ENCODE data around the gene PDK2. TPM values are rescaled to one million over a fixed set of nuclear protein-coding genes. Genes with fewer than 3 reads are reported as not detected.
A peak's percentile ranks its signal among the peaks of the same experiment; 100 is the strongest.

Gene PDK2
- total and polyA plus RNA-seq, 9 of the 15 experiments (the other 6 are each of a cell fraction or from before 2014, with no cell fraction given) = 0.03 to 2.5 (median 1.4) TPM

DNA sequence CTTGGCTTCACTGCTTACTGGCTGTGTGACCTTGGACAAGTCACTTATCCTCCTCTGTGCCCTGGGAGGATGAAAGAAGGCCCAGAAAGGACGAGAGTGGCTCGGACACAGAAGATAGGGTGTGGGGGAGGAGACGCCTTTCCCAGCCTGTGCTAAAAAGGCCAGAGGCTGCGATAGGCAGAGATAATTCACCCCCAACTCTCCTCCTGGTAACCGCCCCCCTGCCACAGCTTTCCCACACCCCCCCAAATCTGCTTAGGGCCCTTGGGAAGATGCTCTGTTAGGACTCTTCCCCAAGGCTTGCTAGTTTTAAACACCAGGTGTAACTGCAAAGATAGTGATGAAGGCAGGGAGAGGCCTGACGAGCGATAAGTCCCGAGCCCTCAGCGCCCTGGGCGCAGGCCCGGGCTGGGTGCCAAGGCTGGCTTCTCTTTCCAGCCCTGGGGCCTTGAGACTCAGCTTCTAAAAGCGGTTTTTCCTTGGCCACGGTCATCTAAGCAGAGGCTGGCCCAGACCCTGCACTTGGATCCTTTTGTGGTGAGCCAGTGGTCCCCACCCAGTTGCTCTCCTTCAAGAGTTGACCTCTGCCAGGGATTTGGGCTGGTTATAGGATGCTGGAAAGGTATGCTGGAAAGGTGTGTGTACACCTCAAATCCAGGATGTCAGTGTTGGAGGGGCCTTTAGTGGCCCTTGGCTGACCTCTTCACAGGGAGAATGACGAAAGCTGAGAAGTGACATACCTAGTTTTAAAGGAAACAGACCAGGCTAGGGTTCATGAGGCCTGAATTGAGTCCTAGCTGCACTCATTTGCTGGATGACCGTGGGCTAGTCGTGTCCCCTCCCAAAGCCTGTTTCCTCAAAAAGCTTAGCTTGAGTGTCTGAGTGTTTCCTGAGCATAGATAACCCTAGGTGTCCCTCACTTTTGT lies 58.8 kb downstream of the PDK2 start (continued):
- TF ChIP-seq, protein P1, sequence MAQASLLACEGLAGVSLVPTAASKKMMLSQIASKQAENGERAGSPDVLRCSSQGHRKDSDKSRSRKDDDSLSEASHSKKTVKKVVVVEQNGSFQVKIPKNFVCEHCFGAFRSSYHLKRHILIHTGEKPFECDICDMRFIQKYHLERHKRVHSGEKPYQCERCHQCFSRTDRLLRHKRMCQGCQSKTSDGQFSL (CRISPR knock-in tag; IDR thresholded peaks at IDR 0.05) = peak; percentile 54; the same call in 1 of the 2 replicates
- TF ChIP-seq, protein P1 (tag; IDR thresholded peaks at IDR 0.05) = no peak; a peak in 1 of 4 replicates
- TF ChIP-seq U2AF1 (optimal IDR thresholded peaks at IDR 0.05; ENCODE audit: low read depth, low read length) = no peak
- peak; percentile 80 for TF ChIP-seq ESRRA (IDR thresholded peaks at IDR 0.05; ENCODE audit: borderline replicate concordance, low read depth)
- TF ChIP-seq, protein P2, sequence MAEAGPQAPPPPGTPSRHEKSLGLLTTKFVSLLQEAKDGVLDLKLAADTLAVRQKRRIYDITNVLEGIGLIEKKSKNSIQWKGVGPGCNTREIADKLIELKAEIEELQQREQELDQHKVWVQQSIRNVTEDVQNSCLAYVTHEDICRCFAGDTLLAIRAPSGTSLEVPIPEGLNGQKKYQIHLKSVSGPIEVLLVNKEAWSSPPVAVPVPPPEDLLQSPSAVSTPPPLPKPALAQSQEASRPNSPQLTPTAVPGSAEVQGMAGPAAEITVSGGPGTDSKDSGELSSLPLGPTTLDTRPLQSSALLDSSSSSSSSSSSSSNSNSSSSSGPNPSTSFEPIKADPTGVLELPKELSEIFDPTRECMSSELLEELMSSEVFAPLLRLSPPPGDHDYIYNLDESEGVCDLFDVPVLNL (CRISPR knock-in tag; IDR thresholded peaks at IDR 0.05; ENCODE audit: low read depth) = no peak
- peak; percentile 68 for TF ChIP-seq HMGN3 (IDR thresholded peaks at IDR 0.05; ENCODE audit: borderline replicate concordance, extremely low read depth, insufficient read length, low read depth, low read length)
- TF ChIP-seq NFIC (IDR thresholded peaks at IDR 0.05) = peak; percentile 93

Data from K562 (cell line).